GM23338 (cell line): ENCODE measurements around the gene MAGEA9B. TPM values are rescaled to one million over a fixed set of nuclear protein-coding genes. Genes with fewer than 3 reads are reported as not detected.

Source experiments
- ATAC-seq: fragments of 200-7000 bp; cut with Tn5 transposase; 3 replicates; pipeline ENCODE4 v1.9.1; 2020
- DNase-seq: peaks from one replicate; pipeline ENCODE4 v3.0.0-alpha.2; 2015; ENCODE audit warnings: low spot score
- H2AFZ ChIP-seq: fragments of 200-600 bp; sonication (generic); 2 replicates; pipeline ENCODE4 v1.8.0; 2016; ENCODE audit warnings: antibody characterized with exemption, mild to moderate bottlenecking, moderate library complexity
- H3F3A ChIP-seq: fragments of 200-600 bp; sonication (generic); replicated peaks from 2 replicates; pipeline ENCODE4 v1.8.0; 2017; ENCODE audit warnings: antibody characterized with exemption, mixed run types, low read depth
- H3K27ac ChIP-seq: fragments of 200-600 bp; sonication (generic); 2 replicates; pipeline ENCODE4 v1.6.1; 2016; ENCODE audit warnings: low read depth
- H3K27me3 ChIP-seq: fragments of 200-600 bp; sonication (generic); 2 replicates; pipeline ENCODE4 v1.8.0; 2016; ENCODE audit warnings: mild to moderate bottlenecking, mixed run types, moderate library complexity; ENCODE audit not compliant: insufficient read depth
- H3K36me3 ChIP-seq: fragments of 200-600 bp; sonication (generic); 2 replicates; pipeline ENCODE4 v1.8.0; 2016; ENCODE audit warnings: mild to moderate bottlenecking; ENCODE audit not compliant: insufficient read depth
- H3K4me1 ChIP-seq: fragments of 200-600 bp; sonication (generic); 2 replicates; pipeline ENCODE4 v1.8.0; 2016; ENCODE audit warnings: mild to moderate bottlenecking, moderate library complexity; ENCODE audit not compliant: insufficient read depth
- H3K4me2 ChIP-seq: fragments of 200-600 bp; sonication (generic); 2 replicates; pipeline ENCODE4 v1.7.1; 2017; ENCODE audit warnings: mixed run types
- H3K4me3 ChIP-seq: fragments of 200-600 bp; sonication (generic); 2 replicates; pipeline ENCODE4 v1.6.1; 2016; ENCODE audit warnings: mixed run types
- H3K79me2 ChIP-seq: fragments of 200-600 bp; sonication (generic); replicated peaks from 2 replicates; pipeline ENCODE4 v1.8.0; 2017; ENCODE audit warnings: mild to moderate bottlenecking; ENCODE audit not compliant: insufficient read depth
- H3K9me2 ChIP-seq: fragments of 200-600 bp; sonication (generic); 2 replicates; pipeline ENCODE4 v1.8.0; 2017; ENCODE audit not compliant: insufficient read depth
- H4K20me1 ChIP-seq: fragments of 200-600 bp; sonication (generic); replicated peaks from 2 replicates; pipeline ENCODE4 v1.8.0; 2017; ENCODE audit warnings: mild to moderate bottlenecking; ENCODE audit not compliant: insufficient read depth
- H3K27ac Mint-ChIP-seq: 2 replicates; pipeline ENCODE4 v1.8.0; 2020; ENCODE audit warnings: inconsistent platforms, mild to moderate bottlenecking, moderate library complexity, mixed read lengths
- H3K27me3 Mint-ChIP-seq: 3 replicates; pipeline ENCODE4 v1.8.0; 2022; ENCODE audit warnings: low read depth, mild to moderate bottlenecking, moderate library complexity, mixed read lengths, inconsistent platforms; ENCODE audit not compliant: insufficient read depth, poor library complexity
- H3K36me3 Mint-ChIP-seq: 3 replicates; pipeline ENCODE4 v1.8.0; 2021; ENCODE audit warnings: low read depth, mild to moderate bottlenecking, inconsistent platforms, moderate library complexity, mixed read lengths
- H3K4me1 Mint-ChIP-seq: 3 replicates; pipeline ENCODE4 v1.8.0; 2020; ENCODE audit warnings: mild to moderate bottlenecking, inconsistent platforms, mixed read lengths
- H3K4me3 Mint-ChIP-seq: 3 replicates; pipeline ENCODE4 v1.8.0; 2021; ENCODE audit warnings: moderate library complexity, mild to moderate bottlenecking, inconsistent platforms, mixed read lengths
- H3K9me3 Mint-ChIP-seq: 3 replicates; pipeline ENCODE4 v1.8.0; 2020; ENCODE audit warnings: moderate library complexity, mild to moderate bottlenecking, inconsistent platforms, mixed read lengths
- CREB1 ChIP-seq: fragments of 250-450 bp; sonication (Bioruptor Pico); IDR thresholded peaks from 2 replicates; pipeline ENCODE4 v1.5.0; 2020; ENCODE audit warnings: low read depth, mild to moderate bottlenecking, moderate library complexity
- EZH2phosphoT487 ChIP-seq: fragments of 200-600 bp; sonication (generic); IDR thresholded peaks from one replicate; pipeline ENCODE4 v1.8.1; 2018; ENCODE audit warnings: antibody characterized with exemption; ENCODE audit not compliant: unreplicated experiment
- JUNB ChIP-seq: IDR thresholded peaks from one replicate; pipeline ENCODE4 v1.6.1; 2016; ENCODE audit warnings: antibody characterized with exemption; ENCODE audit not compliant: unreplicated experiment
- POLR2AphosphoS5 ChIP-seq: IDR thresholded peaks from 2 replicates; pipeline ENCODE4 v1.6.1; 2016; ENCODE audit warnings: antibody characterized with exemption, low read depth
- STAT1 ChIP-seq: IDR thresholded peaks from one replicate; pipeline ENCODE4 v1.6.1; 2016; ENCODE audit warnings: antibody characterized with exemption; ENCODE audit not compliant: unreplicated experiment
- ZNF114 ChIP-seq: fragments of 250-450 bp; sonication (Bioruptor Pico); IDR thresholded peaks from 2 replicates; pipeline ENCODE4 v1.5.0; 2020; ENCODE audit warnings: mild to moderate bottlenecking, moderate library complexity
- polyA plus RNA-seq: library from polyadenylated mRNA; unstranded; fragments of >200 nt; fragmentation: Nextera tagmentation; extraction: Ambion mirVana; gene quantifications from 2 replicates; pipeline ENCODE4 v1.2.1, GENCODE V29; 2016
- total RNA-seq: library from RNA; depleted of rRNA; stranded (reverse); fragments of >200 nt; shearing (Covaris generic); gene quantifications from 2 replicates; pipeline ENCODE4 v1.2.3, GENCODE V29; 2014
- TF ChIP-seq, protein P1 (sequence below): fragments of 250-450 bp; sonication (Bioruptor Pico); IDR thresholded peaks from 2 replicates; pipeline ENCODE4 v1.5.0; 2020; ENCODE audit warnings: mild to moderate bottlenecking, moderate library complexity
- TF ChIP-seq, protein P2 (sequence below): IDR thresholded peaks from 2 replicates; pipeline ENCODE4 v1.6.1; 2016; ENCODE audit warnings: antibody characterized with exemption
- TF ChIP-seq, protein P3 (sequence below): IDR thresholded peaks from one replicate; pipeline ENCODE4 v1.6.1; 2018; ENCODE audit warnings: antibody characterized with exemption; ENCODE audit not compliant: unreplicated experiment

MAGEA9B gene
- total and polyA plus RNA-seq, 2 experiments from 2014 or later, result 0.52 TPM; not detected in 1

DNA sequence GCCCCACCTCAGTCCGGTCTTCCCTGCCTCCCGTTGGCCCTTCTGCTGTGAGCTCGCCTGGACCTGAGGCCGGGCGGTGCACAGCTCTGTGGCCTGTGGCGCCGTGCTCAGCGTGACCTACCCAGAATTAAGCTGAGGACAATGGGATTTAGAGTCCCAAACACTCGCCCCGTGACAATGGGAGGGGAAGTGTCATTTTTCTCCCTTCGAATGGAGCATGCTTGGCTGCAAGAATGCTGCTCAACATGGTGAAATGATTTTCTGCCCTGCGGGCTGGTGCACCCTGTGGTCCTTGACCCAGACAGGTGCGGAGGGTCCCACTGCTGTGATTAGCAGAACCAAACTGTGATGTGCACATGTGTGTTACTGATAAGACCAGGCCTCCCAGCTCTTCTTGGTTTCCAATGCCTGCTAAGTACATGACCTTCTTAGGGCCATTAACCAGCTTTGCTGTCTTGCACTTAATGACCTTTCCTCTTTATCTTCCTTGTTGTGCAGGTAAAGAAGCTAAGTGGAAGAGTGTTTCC lies 45.7 kb downstream of the MAGEA9B start:
- peak; percentile 4 for DNase-seq
- no peaks in the 10 kb centered on the region; the same call in 2 of the 3 replicates for H3K36me3 Mint-ChIP-seq
- Histone ChIP-seq H3K4me2 (peak overlapping the region; percentile 82), H3K36me3 (no peaks in the 10 kb centered on the region), H3K27ac (no peak overlapping the region), H4K20me1 (no peaks in the 10 kb centered on the region), H3K9me2 (no peaks in the 10 kb centered on the region), H3K4me3 (peak overlapping the region; percentile 65), H2AFZ (0 out of 2 replicates have a peak overlapping the region, but pooled peaks have one; percentile 63), H3K27me3 (peaks cover 7% of the 10 kb centered on the region; the same call in 1 of the 2 replicates), H3F3A (no peaks in the 10 kb centered on the region), H3K4me1 (no peaks in the 10 kb centered on the region), H3K79me2 (no peaks in the 10 kb centered on the region)
- H3K4me3 Mint-ChIP-seq, result peak overlapping the region; percentile 77
- peak; percentile 2; the same call in 2 of the 3 replicates for ATAC-seq
- no peaks in the 10 kb centered on the region for H3K9me3 Mint-ChIP-seq
- peaks cover 5% of the 10 kb centered on the region for H3K27me3 Mint-ChIP-seq
- H3K4me1 Mint-ChIP-seq, result no peaks in the 10 kb centered on the region; the same call in 2 of the 3 replicates
- H3K27ac Mint-ChIP-seq, result no peak overlapping the region
- TF ChIP-seq CREB1 (CRISPR knock-in tag) (no peak), JUNB (no peak), POLR2AphosphoS5 (no peak), ZNF114 (CRISPR knock-in tag) (no peak), EZH2phosphoT487 (no peak), STAT1 (no peak)
- TF ChIP-seq, protein P1, sequence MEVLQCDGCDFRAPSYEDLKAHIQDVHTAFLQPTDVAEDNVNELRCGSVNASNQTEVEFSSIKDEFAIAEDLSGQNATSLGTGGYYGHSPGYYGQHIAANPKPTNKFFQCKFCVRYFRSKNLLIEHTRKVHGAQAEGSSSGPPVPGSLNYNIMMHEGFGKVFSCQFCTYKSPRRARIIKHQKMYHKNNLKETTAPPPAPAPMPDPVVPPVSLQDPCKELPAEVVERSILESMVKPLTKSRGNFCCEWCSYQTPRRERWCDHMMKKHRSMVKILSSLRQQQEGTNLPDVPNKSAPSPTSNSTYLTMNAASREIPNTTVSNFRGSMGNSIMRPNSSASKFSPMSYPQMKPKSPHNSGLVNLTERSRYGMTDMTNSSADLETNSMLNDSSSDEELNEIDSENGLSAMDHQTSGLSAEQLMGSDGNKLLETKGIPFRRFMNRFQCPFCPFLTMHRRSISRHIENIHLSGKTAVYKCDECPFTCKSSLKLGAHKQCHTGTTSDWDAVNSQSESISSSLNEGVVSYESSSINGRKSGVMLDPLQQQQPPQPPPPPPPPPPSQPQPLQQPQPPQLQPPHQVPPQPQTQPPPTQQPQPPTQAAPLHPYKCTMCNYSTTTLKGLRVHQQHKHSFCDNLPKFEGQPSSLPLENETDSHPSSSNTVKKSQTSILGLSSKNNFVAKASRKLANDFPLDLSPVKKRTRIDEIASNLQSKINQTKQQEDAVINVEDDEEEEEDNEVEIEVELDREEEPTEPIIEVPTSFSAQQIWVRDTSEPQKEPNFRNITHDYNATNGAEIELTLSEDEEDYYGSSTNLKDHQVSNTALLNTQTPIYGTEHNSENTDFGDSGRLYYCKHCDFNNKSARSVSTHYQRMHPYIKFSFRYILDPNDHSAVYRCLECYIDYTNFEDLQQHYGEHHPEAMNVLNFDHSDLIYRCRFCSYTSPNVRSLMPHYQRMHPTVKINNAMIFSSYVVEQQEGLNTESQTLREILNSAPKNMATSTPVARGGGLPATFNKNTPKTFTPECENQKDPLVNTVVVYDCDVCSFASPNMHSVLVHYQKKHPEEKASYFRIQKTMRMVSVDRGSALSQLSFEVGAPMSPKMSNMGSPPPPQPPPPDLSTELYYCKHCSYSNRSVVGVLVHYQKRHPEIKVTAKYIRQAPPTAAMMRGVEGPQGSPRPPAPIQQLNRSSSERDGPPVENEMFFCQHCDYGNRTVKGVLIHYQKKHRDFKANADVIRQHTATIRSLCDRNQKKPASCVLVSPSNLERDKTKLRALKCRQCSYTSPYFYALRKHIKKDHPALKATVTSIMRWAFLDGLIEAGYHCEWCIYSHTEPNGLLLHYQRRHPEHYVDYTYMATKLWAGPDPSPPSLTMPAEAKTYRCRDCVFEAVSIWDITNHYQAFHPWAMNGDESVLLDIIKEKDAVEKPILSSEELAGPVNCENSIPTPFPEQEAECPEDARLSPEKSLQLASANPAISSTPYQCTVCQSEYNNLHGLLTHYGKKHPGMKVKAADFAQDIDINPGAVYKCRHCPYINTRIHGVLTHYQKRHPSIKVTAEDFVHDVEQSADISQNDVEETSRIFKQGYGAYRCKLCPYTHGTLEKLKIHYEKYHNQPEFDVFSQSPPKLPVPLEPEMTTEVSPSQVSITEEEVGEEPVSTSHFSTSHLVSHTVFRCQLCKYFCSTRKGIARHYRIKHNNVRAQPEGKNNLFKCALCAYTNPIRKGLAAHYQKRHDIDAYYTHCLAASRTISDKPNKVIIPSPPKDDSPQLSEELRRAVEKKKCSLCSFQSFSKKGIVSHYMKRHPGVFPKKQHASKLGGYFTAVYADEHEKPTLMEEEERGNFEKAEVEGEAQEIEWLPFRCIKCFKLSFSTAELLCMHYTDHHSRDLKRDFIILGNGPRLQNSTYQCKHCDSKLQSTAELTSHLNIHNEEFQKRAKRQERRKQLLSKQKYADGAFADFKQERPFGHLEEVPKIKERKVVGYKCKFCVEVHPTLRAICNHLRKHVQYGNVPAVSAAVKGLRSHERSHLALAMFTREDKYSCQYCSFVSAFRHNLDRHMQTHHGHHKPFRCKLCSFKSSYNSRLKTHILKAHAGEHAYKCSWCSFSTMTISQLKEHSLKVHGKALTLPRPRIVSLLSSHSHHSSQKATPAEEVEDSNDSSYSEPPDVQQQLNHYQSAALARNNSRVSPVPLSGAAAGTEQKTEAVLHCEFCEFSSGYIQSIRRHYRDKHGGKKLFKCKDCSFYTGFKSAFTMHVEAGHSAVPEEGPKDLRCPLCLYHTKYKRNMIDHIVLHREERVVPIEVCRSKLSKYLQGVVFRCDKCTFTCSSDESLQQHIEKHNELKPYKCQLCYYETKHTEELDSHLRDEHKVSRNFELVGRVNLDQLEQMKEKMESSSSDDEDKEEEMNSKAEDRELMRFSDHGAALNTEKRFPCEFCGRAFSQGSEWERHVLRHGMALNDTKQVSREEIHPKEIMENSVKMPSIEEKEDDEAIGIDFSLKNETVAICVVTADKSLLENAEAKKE (CRISPR knock-in tag), result no peak
- TF ChIP-seq, protein P2, sequence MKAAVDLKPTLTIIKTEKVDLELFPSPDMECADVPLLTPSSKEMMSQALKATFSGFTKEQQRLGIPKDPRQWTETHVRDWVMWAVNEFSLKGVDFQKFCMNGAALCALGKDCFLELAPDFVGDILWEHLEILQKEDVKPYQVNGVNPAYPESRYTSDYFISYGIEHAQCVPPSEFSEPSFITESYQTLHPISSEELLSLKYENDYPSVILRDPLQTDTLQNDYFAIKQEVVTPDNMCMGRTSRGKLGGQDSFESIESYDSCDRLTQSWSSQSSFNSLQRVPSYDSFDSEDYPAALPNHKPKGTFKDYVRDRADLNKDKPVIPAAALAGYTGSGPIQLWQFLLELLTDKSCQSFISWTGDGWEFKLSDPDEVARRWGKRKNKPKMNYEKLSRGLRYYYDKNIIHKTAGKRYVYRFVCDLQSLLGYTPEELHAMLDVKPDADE, result no peak
- TF ChIP-seq, protein P3, sequence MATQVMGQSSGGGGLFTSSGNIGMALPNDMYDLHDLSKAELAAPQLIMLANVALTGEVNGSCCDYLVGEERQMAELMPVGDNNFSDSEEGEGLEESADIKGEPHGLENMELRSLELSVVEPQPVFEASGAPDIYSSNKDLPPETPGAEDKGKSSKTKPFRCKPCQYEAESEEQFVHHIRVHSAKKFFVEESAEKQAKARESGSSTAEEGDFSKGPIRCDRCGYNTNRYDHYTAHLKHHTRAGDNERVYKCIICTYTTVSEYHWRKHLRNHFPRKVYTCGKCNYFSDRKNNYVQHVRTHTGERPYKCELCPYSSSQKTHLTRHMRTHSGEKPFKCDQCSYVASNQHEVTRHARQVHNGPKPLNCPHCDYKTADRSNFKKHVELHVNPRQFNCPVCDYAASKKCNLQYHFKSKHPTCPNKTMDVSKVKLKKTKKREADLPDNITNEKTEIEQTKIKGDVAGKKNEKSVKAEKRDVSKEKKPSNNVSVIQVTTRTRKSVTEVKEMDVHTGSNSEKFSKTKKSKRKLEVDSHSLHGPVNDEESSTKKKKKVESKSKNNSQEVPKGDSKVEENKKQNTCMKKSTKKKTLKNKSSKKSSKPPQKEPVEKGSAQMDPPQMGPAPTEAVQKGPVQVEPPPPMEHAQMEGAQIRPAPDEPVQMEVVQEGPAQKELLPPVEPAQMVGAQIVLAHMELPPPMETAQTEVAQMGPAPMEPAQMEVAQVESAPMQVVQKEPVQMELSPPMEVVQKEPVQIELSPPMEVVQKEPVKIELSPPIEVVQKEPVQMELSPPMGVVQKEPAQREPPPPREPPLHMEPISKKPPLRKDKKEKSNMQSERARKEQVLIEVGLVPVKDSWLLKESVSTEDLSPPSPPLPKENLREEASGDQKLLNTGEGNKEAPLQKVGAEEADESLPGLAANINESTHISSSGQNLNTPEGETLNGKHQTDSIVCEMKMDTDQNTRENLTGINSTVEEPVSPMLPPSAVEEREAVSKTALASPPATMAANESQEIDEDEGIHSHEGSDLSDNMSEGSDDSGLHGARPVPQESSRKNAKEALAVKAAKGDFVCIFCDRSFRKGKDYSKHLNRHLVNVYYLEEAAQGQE, result no peak
